Activated naive CD4-positive, alpha-beta T cell treated with anti-CD3 and anti-CD28 coated beads, Interleukin-2, amount 10 ng/mL, durations not matched to agents 7 days and 5 days (primary cell): Measurements from ENCODE around the gene ABCA4.

Experiments used
- CTCF ChIA-PET: fragments of 350-600 bp; sonication (Branson Sonifier 250); formaldehyde crosslinking; loops from one replicate; lab custom pipeline; 2021; ENCODE audit warnings: antibody characterized with exemption; lab: Charles Lee
- DNase-seq: peaks from one replicate; pipeline ENCODE4 v3.0.0-alpha.2; 2020
- H3K27ac Mint-ChIP-seq: one replicate; pipeline ENCODE4 v1.8.0; 2021; ENCODE audit warnings: mild to moderate bottlenecking, moderate library complexity, mixed read lengths
- H3K27me3 Mint-ChIP-seq: one replicate; pipeline ENCODE4 v1.8.0; 2021; ENCODE audit warnings: mild to moderate bottlenecking, mixed read lengths
- H3K36me3 Mint-ChIP-seq: one replicate; pipeline ENCODE4 v1.8.0; 2021; ENCODE audit warnings: mixed read lengths
- H3K4me1 Mint-ChIP-seq: one replicate; pipeline ENCODE4 v1.8.0; 2021; ENCODE audit warnings: mixed read lengths
- H3K4me3 Mint-ChIP-seq: one replicate; pipeline ENCODE4 v1.8.0; 2021; ENCODE audit warnings: mild to moderate bottlenecking, moderate library complexity, mixed read lengths
- H3K9me3 Mint-ChIP-seq: one replicate; pipeline ENCODE4 v1.8.0; 2021; ENCODE audit warnings: mixed read lengths

The ABCA4 gene

GRCh38 chr1:94118013-94118412 lies 2.9 kb downstream of the ABCA4 start:
- no peaks in the 10 kb centered on the region for H3K36me3 Mint-ChIP-seq
- DNase-seq: no peak
- H3K4me1 Mint-ChIP-seq: no peaks in the 10 kb centered on the region
- no peaks in the 10 kb centered on the region for H3K9me3 Mint-ChIP-seq
- H3K27me3 Mint-ChIP-seq: peaks cover 19% of the 10 kb centered on the region
- CTCF ChIA-PET: no interaction called here
- H3K4me3 Mint-ChIP-seq: no peak overlapping the region
- no peak overlapping the region for H3K27ac Mint-ChIP-seq

- no peak overlapping the region for H3K27ac Mint-ChIP-seq
- no peak overlapping the region for H3K4me3 Mint-ChIP-seq
- peaks cover 19% of the 10 kb centered on the region for H3K27me3 Mint-ChIP-seq
- DNase-seq: no peak
- H3K4me1 Mint-ChIP-seq: no peaks in the 10 kb centered on the region
- no peaks in the 10 kb centered on the region for H3K9me3 Mint-ChIP-seq
- H3K36me3 Mint-ChIP-seq: no peaks in the 10 kb centered on the region
- CTCF ChIA-PET: no interaction called here
Observed at GRCh38 chr1:94117259-94117851, 3.6 kb downstream of the ABCA4 start.

- Mint-ChIP-seq H3K27me3 (peaks cover 23% of the 10 kb centered on the region), H3K4me3 (no peak overlapping the region), H3K9me3 (no peaks in the 10 kb centered on the region), H3K27ac (no peak overlapping the region), H3K4me1 (no peaks in the 10 kb centered on the region), H3K36me3 (no peaks in the 10 kb centered on the region)
- no peak for DNase-seq
- CTCF ChIA-PET: no interaction called here
Observed at GRCh38 chr1:94115900-94116436, 5.0 kb downstream of the ABCA4 start.

GRCh38 chr1:94115254-94115899 lies 5.6 kb downstream of the ABCA4 start:
- Mint-ChIP-seq H3K27ac (no peak overlapping the region), H3K4me3 (no peak overlapping the region), H3K27me3 (peaks cover 25% of the 10 kb centered on the region), H3K36me3 (no peaks in the 10 kb centered on the region), H3K4me1 (no peaks in the 10 kb centered on the region), H3K9me3 (no peaks in the 10 kb centered on the region)
- no peak for DNase-seq
- CTCF ChIA-PET: no interaction called here

GRCh38 chr1:94113589-94114226 lies 7.2 kb downstream of the ABCA4 start:
- Mint-ChIP-seq H3K4me1 (no peaks in the 10 kb centered on the region), H3K27ac (no peak overlapping the region), H3K4me3 (no peak overlapping the region), H3K36me3 (no peaks in the 10 kb centered on the region), H3K9me3 (no peaks in the 10 kb centered on the region), H3K27me3 (peaks cover 29% of the 10 kb centered on the region)
- DNase-seq: no peak
- CTCF ChIA-PET: no interaction called here

GRCh38 chr1:94111879-94112278 lies 9.1 kb downstream of the ABCA4 start:
- CTCF ChIA-PET: no interaction called here

GRCh38 chr1:94110946-94111740 lies 9.8 kb downstream of the ABCA4 start:
- CTCF ChIA-PET: no interaction called here
- no peak overlapping the region for H3K4me3 Mint-ChIP-seq
- no peaks in the 10 kb centered on the region for H3K36me3 Mint-ChIP-seq
- DNase-seq: no peak
- no peak overlapping the region for H3K27ac Mint-ChIP-seq
- H3K9me3 Mint-ChIP-seq: no peaks in the 10 kb centered on the region
- H3K4me1 Mint-ChIP-seq: peaks cover 4% of the 10 kb centered on the region
- peaks cover 32% of the 10 kb centered on the region for H3K27me3 Mint-ChIP-seq

More at GRCh38 chr1:94111879-94112278, 9.1 kb downstream of the ABCA4 start:
- Mint-ChIP-seq H3K36me3 (no peaks in the 10 kb centered on the region), H3K27me3 (peaks cover 25% of the 10 kb centered on the region), H3K4me3 (no peak overlapping the region), H3K27ac (no peak overlapping the region), H3K4me1 (no peaks in the 10 kb centered on the region), H3K9me3 (no peaks in the 10 kb centered on the region)
- no peak for DNase-seq

- Mint-ChIP-seq H3K9me3 (no peaks in the 10 kb centered on the region), H3K4me1 (peaks cover 8% of the 10 kb centered on the region), H3K36me3 (no peaks in the 10 kb centered on the region), H3K27ac (no peak overlapping the region), H3K4me3 (no peak overlapping the region), H3K27me3 (peaks cover 39% of the 10 kb centered on the region)
- DNase-seq: no peak
- CTCF ChIA-PET: interaction anchor here (0.6 kb wide), 1 partner anchor 1813 kb away, joined by 3 read pairs; no protein-coding TSS in a partner anchor
Observed at GRCh38 chr1:94110021-94110761, 10.8 kb downstream of the ABCA4 start.

- Mint-ChIP-seq H3K4me1 (peaks cover 9% of the 10 kb centered on the region), H3K27me3 (peaks cover 46% of the 10 kb centered on the region), H3K4me3 (no peak overlapping the region), H3K27ac (no peak overlapping the region), H3K9me3 (no peaks in the 10 kb centered on the region), H3K36me3 (no peaks in the 10 kb centered on the region)
- no peak for DNase-seq
- CTCF ChIA-PET: interaction anchor here (0.6 kb wide), 1 partner anchor 1813 kb away, joined by 3 read pairs; no protein-coding TSS in a partner anchor
Observed at GRCh38 chr1:94109478-94109877, 11.5 kb downstream of the ABCA4 start.

- no peak overlapping the region for H3K4me3 Mint-ChIP-seq
- H3K27ac Mint-ChIP-seq: no peak overlapping the region
- H3K36me3 Mint-ChIP-seq: no peaks in the 10 kb centered on the region
- H3K27me3 Mint-ChIP-seq: peaks cover 65% of the 10 kb centered on the region
- CTCF ChIA-PET: no interaction called here
- peaks cover 9% of the 10 kb centered on the region for H3K4me1 Mint-ChIP-seq
- DNase-seq: no peak
- H3K9me3 Mint-ChIP-seq: no peaks in the 10 kb centered on the region
Observed at GRCh38 chr1:94107141-94107540, 13.8 kb downstream of the ABCA4 start.

- Mint-ChIP-seq H3K27ac (no peak overlapping the region), H3K4me3 (no peak overlapping the region), H3K4me1 (peaks cover 9% of the 10 kb centered on the region), H3K27me3 (peaks cover 66% of the 10 kb centered on the region), H3K9me3 (no peaks in the 10 kb centered on the region), H3K36me3 (no peaks in the 10 kb centered on the region)
- CTCF ChIA-PET: no interaction called here
- DNase-seq: no peak
Observed at GRCh38 chr1:94106716-94107115, 14.2 kb downstream of the ABCA4 start.

- no peaks in the 10 kb centered on the region for H3K36me3 Mint-ChIP-seq
- CTCF ChIA-PET: no interaction called here
- no peak overlapping the region for H3K27ac Mint-ChIP-seq
- H3K4me3 Mint-ChIP-seq: no peak overlapping the region
- peaks cover 66% of the 10 kb centered on the region for H3K27me3 Mint-ChIP-seq
- no peak for DNase-seq
- H3K9me3 Mint-ChIP-seq: no peaks in the 10 kb centered on the region
- peaks cover 9% of the 10 kb centered on the region for H3K4me1 Mint-ChIP-seq
Observed at GRCh38 chr1:94105957-94106529, 14.9 kb downstream of the ABCA4 start.

GRCh38 chr1:94105581-94105952 lies 15.4 kb downstream of the ABCA4 start:
- no peak overlapping the region for H3K27ac Mint-ChIP-seq
- CTCF ChIA-PET: no interaction called here
- H3K27me3 Mint-ChIP-seq: peaks cover 66% of the 10 kb centered on the region
- H3K36me3 Mint-ChIP-seq: no peaks in the 10 kb centered on the region
- DNase-seq: no peak
- peaks cover 9% of the 10 kb centered on the region for H3K4me1 Mint-ChIP-seq
- no peaks in the 10 kb centered on the region for H3K9me3 Mint-ChIP-seq
- no peak overlapping the region for H3K4me3 Mint-ChIP-seq
